ENCODE results near the gene AKAP4. TPM values are rescaled to one million over a fixed set of nuclear protein-coding genes. Genes with fewer than 3 reads are reported as not detected.

AKAP4 gene
- total and polyA plus RNA-seq, 9 of the 15 experiments (the other 6 are each of a cell fraction or from before 2014, with no cell fraction given) = 0.05 to 0.36 (median 0.13) TPM

DNA sequence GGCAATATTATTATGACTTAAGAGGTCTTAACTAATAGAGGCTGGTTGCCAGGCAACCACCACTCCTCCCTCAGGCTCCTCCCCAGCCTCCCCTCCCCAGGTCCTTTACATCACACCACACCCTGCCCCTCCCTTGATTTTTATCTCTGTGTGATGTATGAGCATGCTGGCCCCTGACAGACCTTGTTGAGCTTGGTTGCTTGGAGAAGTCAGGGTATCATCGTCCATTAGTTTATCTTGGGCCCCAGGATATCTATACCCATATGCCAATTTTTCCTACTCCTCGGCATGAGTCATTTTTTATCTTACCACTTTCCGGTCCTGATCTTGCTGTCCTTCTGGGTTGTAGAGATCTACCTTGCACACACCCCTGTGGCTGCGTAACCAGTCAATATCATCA, 2.5 kb downstream of the AKAP4 start (continued):
- TF ChIP-seq, protein P1, sequence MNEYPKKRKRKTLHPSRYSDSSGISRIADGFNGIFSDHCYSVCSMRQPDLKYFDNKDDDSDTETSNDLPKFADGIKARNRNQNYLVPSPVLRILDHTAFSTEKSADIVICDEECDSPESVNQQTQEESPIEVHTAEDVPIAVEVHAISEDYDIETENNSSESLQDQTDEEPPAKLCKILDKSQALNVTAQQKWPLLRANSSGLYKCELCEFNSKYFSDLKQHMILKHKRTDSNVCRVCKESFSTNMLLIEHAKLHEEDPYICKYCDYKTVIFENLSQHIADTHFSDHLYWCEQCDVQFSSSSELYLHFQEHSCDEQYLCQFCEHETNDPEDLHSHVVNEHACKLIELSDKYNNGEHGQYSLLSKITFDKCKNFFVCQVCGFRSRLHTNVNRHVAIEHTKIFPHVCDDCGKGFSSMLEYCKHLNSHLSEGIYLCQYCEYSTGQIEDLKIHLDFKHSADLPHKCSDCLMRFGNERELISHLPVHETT (CRISPR knock-in tag; conservative IDR thresholded peaks at IDR 0.05 in 1 of 2, IDR thresholded peaks at IDR 0.05 in 1 of 2) = peak in 1 of 2 experiments; percentile 38; a peak in 1 of 4 replicates
- TF ChIP-seq ZNF124 (CRISPR knock-in tag; IDR thresholded peaks at IDR 0.05) (no peak), CEBPB (tag; IDR thresholded peaks at IDR 0.05) (no peak), U2AF1 (optimal IDR thresholded peaks at IDR 0.05; ENCODE audit: low read depth, low read length) (no peak), SOX6 (IDR thresholded peaks at IDR 0.05) (peak; percentile 77; the same call in 1 of the 2 replicates), E2F3 (CRISPR knock-in tag; IDR thresholded peaks at IDR 0.05) (no peak), DACH1 (IDR thresholded peaks at IDR 0.05; ENCODE audit: partially characterized antibody) (peak; percentile 60), U2AF2 (optimal IDR thresholded peaks at IDR 0.05; ENCODE audit: low read depth, low read length) (no peak), KHSRP (IDR thresholded peaks at IDR 0.05) (peak; percentile 49; the same call in 1 of the 2 replicates), MXI1 (IDR thresholded peaks at IDR 0.05; ENCODE audit: low read depth, low read length) (no peak), SIX5 (IDR thresholded peaks at IDR 0.05; ENCODE audit: borderline replicate concordance in 1 of 2, insufficient read depth in 1 of 2, low read depth in 1 of 2, low read length in 2 of 2) (no peak), SAFB2 (IDR thresholded peaks at IDR 0.05; ENCODE audit: borderline replicate concordance, low read depth, low read length, severe bottlenecking) (no peak), MTA2 (IDR thresholded peaks at IDR 0.05; ENCODE audit: low read depth) (peak; percentile 89), TEAD4 (IDR thresholded peaks at IDR 0.05; ENCODE audit: low read length) (peak; percentile 99), TEAD4 (CRISPR knock-in tag; IDR thresholded peaks at IDR 0.05; ENCODE audit: borderline replicate concordance) (no peak), CAMTA2 (CRISPR knock-in tag; conservative IDR thresholded peaks at IDR 0.05) (no peak), HNRNPUL1 (IDR thresholded peaks at IDR 0.05; ENCODE audit: low read length) (no peak), MAZ (CRISPR knock-in tag; conservative IDR thresholded peaks at IDR 0.05 in 1 of 2, IDR thresholded peaks at IDR 0.05 in 1 of 2) (peak in 1 of 2 experiments; percentile 64; a peak in 1 of 4 replicates), JUND (IDR thresholded peaks at IDR 0.05; ENCODE audit: borderline replicate concordance, low read depth, low read length) (peak; percentile 96), JUND (tag; IDR thresholded peaks at IDR 0.05; ENCODE audit: borderline replicate concordance, low read depth, low read length) (peak; percentile 94; the same call in 2 of the 3 replicates), PML (IDR thresholded peaks at IDR 0.05; ENCODE audit: low read length) (peak; percentile 95), PTTG1 (tag; IDR thresholded peaks at IDR 0.05; ENCODE audit: low read depth) (no peak)
- TF ChIP-seq, protein P2, sequence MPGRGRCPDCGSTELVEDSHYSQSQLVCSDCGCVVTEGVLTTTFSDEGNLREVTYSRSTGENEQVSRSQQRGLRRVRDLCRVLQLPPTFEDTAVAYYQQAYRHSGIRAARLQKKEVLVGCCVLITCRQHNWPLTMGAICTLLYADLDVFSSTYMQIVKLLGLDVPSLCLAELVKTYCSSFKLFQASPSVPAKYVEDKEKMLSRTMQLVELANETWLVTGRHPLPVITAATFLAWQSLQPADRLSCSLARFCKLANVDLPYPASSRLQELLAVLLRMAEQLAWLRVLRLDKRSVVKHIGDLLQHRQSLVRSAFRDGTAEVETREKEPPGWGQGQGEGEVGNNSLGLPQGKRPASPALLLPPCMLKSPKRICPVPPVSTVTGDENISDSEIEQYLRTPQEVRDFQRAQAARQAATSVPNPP (IDR thresholded peaks at IDR 0.05; ENCODE audit: borderline replicate concordance, insufficient read depth, insufficient read length) = no peak
- TF ChIP-seq, protein P3, sequence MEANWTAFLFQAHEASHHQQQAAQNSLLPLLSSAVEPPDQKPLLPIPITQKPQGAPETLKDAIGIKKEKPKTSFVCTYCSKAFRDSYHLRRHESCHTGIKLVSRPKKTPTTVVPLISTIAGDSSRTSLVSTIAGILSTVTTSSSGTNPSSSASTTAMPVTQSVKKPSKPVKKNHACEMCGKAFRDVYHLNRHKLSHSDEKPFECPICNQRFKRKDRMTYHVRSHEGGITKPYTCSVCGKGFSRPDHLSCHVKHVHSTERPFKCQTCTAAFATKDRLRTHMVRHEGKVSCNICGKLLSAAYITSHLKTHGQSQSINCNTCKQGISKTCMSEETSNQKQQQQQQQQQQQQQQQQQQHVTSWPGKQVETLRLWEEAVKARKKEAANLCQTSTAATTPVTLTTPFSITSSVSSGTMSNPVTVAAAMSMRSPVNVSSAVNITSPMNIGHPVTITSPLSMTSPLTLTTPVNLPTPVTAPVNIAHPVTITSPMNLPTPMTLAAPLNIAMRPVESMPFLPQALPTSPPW (CRISPR knock-in tag; IDR thresholded peaks at IDR 0.05) = peak; percentile 81
- TF ChIP-seq, protein P4, sequence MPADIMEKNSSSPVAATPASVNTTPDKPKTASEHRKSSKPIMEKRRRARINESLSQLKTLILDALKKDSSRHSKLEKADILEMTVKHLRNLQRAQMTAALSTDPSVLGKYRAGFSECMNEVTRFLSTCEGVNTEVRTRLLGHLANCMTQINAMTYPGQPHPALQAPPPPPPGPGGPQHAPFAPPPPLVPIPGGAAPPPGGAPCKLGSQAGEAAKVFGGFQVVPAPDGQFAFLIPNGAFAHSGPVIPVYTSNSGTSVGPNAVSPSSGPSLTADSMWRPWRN (IDR thresholded peaks at IDR 0.05; ENCODE audit: low read depth) = 0 out of 2 replicates have a peak, but pooled peaks have one; percentile 43

Measured in K562 (cell line).